Mucosa of descending colon (tissue), 3 donors: ENCODE data around the gene BAHCC1. TPM values are rescaled to one million over a fixed set of nuclear protein-coding genes. Genes with fewer than 3 reads are reported as not detected.

Experiments
- ATAC-seq: fragments of 200-7000 bp; cut with Tn5 transposase; one replicate; pipeline ENCODE4 v1.9.1; 2020; ENCODE audit warnings: mild to moderate bottlenecking, moderate library complexity
- DNase-seq, 3 donors: peaks; one replicate each; pipeline ENCODE4 v3.0.0-alpha.2; 2020
- H3K36me3 ChIP-seq: fragments of 200-600 bp; one replicate; pipeline ENCODE4 v1.8.0; 2021; ENCODE audit warnings: low read depth, mild to moderate bottlenecking
- H3K4me1 ChIP-seq: fragments of 200-600 bp; one replicate; pipeline ENCODE4 v1.8.0; 2021; ENCODE audit warnings: low read depth, mild to moderate bottlenecking
- H3K4me3 ChIP-seq: fragments of 200-600 bp; one replicate; pipeline ENCODE4 v1.8.0; 2021; ENCODE audit warnings: mild to moderate bottlenecking
- H3K9me3 ChIP-seq: fragments of 200-600 bp; one replicate; pipeline ENCODE4 v1.8.0; 2021; ENCODE audit warnings: mild to moderate bottlenecking
- CTCF ChIP-seq: fragments of 200-600 bp; IDR thresholded peaks from one replicate; pipeline ENCODE4 v1.8.0; 2022; ENCODE audit warnings: antibody characterized with exemption, mild to moderate bottlenecking
- intact Hi-C, 2 donors: fragments of 100-400 bp; cut with DNase I in 1 of 2; cut with micrococcal nuclease in 1 of 2; formaldehyde crosslinking; loops; one replicate each; pipeline versions ENCODE4 v1.11.0 to v1.11.1; 2022; cut with DNase I, micrococcal nuclease
- total RNA-seq, 3 donors: library from RNA; stranded (reverse); fragmentation: NEBNext Ultra II Directional in 2 of 3; extraction: Animal tissue kit (Norgen Biotek cat#: 25700) in 2 of 3; gene quantifications; one replicate each; pipeline versions ENCODE4 v1.2.1 to v1.2.4, GENCODE V29; 2021 to 2023
- donor health status: DM: no; HTN: no; CAD: no; lungs with moderate emphysema.
- donor health status: DM: no; HTN: no; CAD: no.
- donor health status: DM: no; HTN: yes; CAD: no.

The BAHCC1 gene
- total RNA-seq, 3 donors from 2014 or later, result 14.0 to 27.4 (median 16.5) TPM

- DNase-seq, result peak in 2 of 3 donors; percentile 41 to 66
- ATAC-seq, result peak; percentile 32
Observed at GRCh38 chr17:81419886-81420768, 24.9 kb downstream of the BAHCC1 start.

DNA sequence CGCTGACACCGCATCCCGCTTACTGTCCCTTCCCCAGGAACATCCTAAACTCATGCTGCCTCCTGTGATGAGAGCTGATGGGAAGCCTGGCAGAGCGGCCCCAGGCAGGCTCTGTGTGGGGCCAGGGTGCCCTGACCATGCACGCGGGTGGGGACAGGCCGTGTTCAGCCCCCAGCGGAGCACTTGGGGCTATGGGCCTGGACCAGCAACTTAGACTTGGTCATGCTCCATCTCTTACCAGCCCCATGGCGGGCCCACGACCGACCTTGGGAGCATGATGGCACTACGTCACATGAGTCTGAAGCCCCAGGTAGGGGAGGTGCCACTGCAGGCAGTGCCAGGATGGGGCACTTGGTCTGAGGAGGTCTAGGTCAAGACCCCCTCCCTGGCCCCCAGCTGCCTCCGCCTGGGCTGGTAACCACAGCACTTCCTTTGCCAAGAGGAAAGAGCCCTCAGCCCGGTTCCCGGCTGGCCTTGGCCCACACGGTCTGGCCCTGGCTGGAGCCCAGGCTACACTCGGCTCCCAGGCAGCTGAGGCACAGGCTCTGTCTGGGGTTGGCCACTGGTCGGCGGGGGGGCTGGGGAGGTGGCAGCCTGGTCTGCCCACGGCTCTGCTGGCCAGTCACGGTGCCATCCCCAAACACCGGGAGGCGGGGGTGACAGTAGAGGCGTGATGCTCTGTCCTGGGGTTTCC is 25.7 kb downstream of the BAHCC1 start:
- no peak for DNase-seq
- no peak overlapping the region for H3K4me3 ChIP-seq
- H3K9me3 ChIP-seq, result no peaks in the 10 kb centered on the region
- H3K36me3 ChIP-seq, result no peaks in the 10 kb centered on the region
- H3K4me1 ChIP-seq, result peaks cover 26% of the 10 kb centered on the region
- no peak for TF ChIP-seq CTCF
- intact Hi-C loops, result no loop called here
- no peak for ATAC-seq

More at GRCh38 chr17:81419886-81420768, 24.9 kb downstream of the BAHCC1 start:
- Histone ChIP-seq H3K36me3 (no peaks in the 10 kb centered on the region), H3K4me3 (no peak overlapping the region), H3K9me3 (no peaks in the 10 kb centered on the region), H3K4me1 (peaks cover 26% of the 10 kb centered on the region)
- no peak for TF ChIP-seq CTCF
- intact Hi-C loops, result no loop called here

GRCh38 chr17:81422776-81423697 is 27.8 kb downstream of the BAHCC1 start:
- no peaks in the 10 kb centered on the region for H3K36me3 ChIP-seq
- no peak overlapping the region for H3K4me3 ChIP-seq
- TF ChIP-seq CTCF, result no peak
- H3K9me3 ChIP-seq, result no peaks in the 10 kb centered on the region
- intact Hi-C loops, result no loop called here
- DNase-seq (peak in 2 of 3 donors; percentile 62 to 81), ATAC-seq (peak; percentile 4)
- H3K4me1 ChIP-seq, result peaks cover 41% of the 10 kb centered on the region

- Histone ChIP-seq H3K36me3 (no peaks in the 10 kb centered on the region), H3K9me3 (no peaks in the 10 kb centered on the region)
- ATAC-seq, result no peak
Observed at GRCh38 chr17:81423698-81424071, 28.4 kb downstream of the BAHCC1 start.

More at GRCh38 chr17:81423698-81424071, 28.4 kb downstream of the BAHCC1 start:
- Histone ChIP-seq H3K4me1 (peaks cover 44% of the 10 kb centered on the region), H3K4me3 (no peak overlapping the region)
- TF ChIP-seq CTCF, result no peak
- intact Hi-C loops, result no loop called here
- no peak for DNase-seq
